GM19025 (cell line): ENCODE measurements around the gene DPYD.

ENCODE experiments used
- ATAC-seq: cut with Tn5 transposase; IDR thresholded peaks from one replicate; pipeline ENCODE4 v1.9.1; 2021; ENCODE audit warnings: mild to moderate bottlenecking, low read depth, moderate library complexity; ENCODE audit not compliant: unreplicated experiment

Gene DPYD

DNA sequence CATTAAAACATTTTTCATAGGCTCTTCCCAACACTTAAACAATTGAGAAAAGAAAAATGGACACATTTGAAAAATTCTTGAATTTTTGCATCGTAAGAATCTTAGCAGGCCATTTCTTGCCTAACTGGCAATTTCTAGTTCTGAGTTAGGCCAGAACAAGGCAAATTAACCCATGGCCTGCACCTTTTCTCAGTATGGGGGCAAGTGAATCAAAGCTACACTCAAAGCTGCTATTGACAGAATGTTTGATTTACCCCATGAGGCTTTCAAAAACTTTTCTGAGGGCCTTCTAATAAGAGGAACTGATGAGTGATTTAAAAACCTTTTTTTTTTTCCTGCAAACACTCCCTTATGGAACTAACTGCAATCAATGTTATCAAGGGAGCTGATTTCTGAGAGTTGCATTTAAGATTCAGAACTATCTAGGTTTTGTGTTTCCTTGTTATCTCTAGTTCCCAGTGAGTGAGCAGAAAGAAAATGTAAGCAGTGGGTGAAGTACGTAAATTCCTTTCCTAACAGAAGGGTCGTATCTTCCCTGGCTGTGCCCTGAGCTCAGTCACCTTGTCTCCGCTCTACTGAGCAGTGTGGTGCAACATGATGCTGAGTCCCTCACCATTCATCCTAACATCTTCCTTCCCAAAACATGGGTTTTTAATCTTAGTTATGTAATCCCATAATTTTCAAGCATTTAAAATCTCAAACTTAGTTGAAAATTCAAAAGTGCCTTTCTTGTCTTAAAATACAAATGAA lies 353.7 kb downstream of the DPYD start:
- ATAC-seq: no peak

DNA sequence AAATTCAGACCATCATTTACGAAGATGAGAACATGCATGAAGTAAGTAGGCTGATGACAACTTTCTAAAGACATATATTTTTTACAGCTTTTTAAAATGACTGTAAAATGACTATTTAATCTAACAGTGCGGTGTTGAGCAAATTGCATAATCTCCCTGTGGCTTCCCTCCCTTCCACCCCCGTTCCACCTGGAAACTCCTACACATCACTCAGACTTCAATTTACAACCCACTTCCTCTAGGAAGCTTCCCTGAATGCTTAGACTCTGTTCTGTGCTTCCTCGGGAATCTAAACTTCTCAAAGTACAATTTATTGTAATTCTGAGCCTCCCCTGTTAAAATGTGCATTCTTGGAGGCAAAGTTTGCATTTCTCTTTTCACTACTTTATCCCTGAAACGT lies 354.9 kb downstream of the DPYD start:
- no peak for ATAC-seq

- ATAC-seq: no peak
Measured at GRCh38 chr1:97563926-97564325, 356.9 kb downstream of the DPYD start.

GRCh38 chr1:97562081-97562480 lies 358.8 kb downstream of the DPYD start:
- no peak for ATAC-seq

DNA sequence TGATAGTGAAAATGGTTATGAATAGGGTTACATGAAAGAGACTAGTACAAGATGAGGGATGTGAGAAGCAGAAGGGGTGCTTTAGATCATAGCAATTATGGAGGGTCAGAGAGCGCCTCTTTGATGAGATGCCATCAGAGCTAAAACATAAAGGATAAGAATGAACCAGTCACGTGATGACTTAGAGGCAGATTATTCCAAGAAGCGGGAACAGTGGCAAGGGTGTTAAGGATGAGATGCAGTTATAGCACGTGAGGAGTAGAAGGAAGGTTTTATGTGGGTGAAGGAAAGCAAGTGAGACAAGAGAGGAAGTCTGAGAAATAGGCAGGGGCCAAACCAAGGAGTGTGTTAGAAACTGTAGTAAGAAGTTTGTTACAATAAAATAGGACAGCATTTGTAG lies 360.1 kb downstream of the DPYD start:
- no peak for ATAC-seq

DNA sequence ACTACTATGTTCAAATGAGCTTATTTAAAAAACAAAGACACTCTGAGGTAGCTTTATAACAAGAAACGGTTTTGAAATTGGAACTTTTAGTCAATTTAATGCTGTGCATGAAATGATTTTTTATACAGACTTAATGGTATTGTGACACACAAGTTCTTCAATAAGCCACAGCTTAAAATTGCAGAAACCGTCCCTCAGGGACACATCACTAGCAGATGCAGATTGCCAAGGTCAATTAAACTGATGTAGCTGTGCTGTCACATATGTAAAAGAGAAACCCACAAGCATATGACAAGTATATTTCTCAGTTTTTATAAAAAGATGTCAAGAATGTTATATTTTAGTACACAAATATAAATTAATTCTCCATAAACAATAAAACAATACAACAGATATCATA lies 366.9 kb downstream of the DPYD start:
- ATAC-seq: no peak

DNA sequence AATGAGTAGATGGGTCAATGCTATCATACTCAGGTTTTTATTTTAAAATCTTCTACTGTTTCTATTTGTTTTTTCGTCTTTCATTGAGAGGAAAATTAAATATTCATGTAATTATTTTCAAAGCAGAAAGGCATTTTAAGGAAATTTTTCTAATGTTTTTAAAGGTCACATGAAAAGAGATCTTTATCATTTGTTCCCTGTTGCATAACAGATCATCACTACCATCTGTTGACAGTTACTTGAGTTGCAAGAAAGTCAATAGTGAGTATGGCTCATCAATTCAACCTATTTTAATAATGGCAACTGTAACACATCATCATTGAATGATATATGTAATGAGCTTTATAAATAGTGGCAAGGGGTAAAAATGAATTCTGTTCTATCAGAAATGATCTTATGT lies 369.7 kb downstream of the DPYD start:
- no peak for ATAC-seq

GRCh38 chr1:97545446-97545845 lies 375.4 kb downstream of the DPYD start:
- no peak for ATAC-seq

- ATAC-seq: no peak
Measured at GRCh38 chr1:97540346-97540888, 380.4 kb downstream of the DPYD start.

DNA sequence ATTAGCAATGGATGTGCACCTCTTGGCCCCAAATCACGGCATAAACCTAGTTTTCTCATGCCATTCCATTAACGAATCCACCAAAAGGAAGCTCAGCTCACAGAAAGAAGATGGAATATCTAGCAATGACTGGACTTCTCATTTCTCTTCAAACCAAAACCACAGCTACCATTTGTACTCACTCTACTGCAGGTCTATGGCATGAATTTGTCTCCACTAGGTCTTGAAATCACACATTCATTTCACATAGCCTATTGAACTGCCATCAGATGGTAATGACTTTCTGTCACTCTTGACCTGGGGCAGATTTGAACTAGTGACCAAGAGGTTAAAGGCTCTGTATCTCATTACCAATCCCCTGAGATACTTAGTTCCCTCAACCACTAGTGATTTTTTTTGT lies 382.7 kb downstream of the DPYD start:
- no peak for ATAC-seq

DNA sequence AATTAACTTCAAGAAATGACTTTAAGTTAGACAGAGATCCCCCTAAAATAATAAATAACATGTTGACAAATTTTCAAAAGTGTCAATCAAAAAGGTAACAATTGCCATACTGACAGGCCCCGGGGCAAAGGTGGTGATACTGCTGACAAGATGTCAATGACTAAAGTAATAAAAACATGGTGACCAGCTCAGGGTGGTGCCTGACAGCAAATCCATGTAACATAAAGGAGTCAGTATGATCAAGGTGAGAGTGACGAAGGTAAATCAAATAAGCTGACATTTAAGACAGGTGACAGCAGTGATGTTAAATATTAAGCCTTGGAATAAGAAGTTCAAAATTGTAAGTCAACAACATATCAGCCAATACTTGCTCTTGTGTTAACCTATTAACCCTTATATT lies 387.5 kb downstream of the DPYD start:
- no peak for ATAC-seq

- no peak for ATAC-seq
Measured at GRCh38 chr1:97529600-97529999, 391.2 kb downstream of the DPYD start.

DNA sequence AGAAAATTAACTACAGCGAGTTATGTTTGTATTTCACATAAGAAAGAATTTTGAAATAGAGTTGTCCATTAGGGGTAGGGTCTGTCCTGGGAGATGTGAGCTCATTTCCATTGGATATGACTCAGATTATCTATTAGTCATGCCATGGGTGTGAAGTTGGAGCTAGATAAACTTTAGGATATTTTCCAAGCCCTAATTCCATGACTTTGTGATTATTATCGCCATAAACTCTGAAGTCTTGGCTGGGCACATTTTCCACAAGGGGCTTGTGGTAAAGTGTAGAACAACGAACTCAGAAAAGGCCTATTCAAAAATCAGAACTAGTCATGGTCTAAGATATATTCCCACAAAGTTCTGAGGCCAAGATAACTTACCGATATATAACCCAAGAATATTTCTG lies 396.6 kb downstream of the DPYD start:
- ATAC-seq: no peak

- ATAC-seq: no peak
Measured at GRCh38 chr1:97516588-97516987, 404.2 kb downstream of the DPYD start.

GRCh38 chr1:97508653-97509218 lies 412.1 kb downstream of the DPYD start:
- no peak for ATAC-seq

GRCh38 chr1:97507863-97508262 lies 413.0 kb downstream of the DPYD start:
- no peak for ATAC-seq

- no peak for ATAC-seq
Measured at GRCh38 chr1:97506368-97506767, 414.5 kb downstream of the DPYD start.

GRCh38 chr1:97505816-97506215 lies 415.0 kb downstream of the DPYD start:
- peak; percentile 97 for ATAC-seq

GRCh38 chr1:97505289-97505688 lies 415.5 kb downstream of the DPYD start:
- ATAC-seq: peak; percentile 25

GRCh38 chr1:97502360-97502759 lies 418.5 kb downstream of the DPYD start:
- no peak for ATAC-seq

GRCh38 chr1:97501628-97502027 lies 419.2 kb downstream of the DPYD start:
- ATAC-seq: no peak

GRCh38 chr1:97500760-97501159 lies 420.1 kb downstream of the DPYD start:
- ATAC-seq: no peak
